D721Med (cell line): ENCODE results near the gene HPS3.
A peak's percentile ranks its signal among the peaks of the same experiment; 100 is the strongest.

Experiments used
- DNase-seq: peaks from one replicate; pipeline ENCODE4 v3.0.0; 2011; ENCODE audit warnings: low spot score; ENCODE audit not compliant: insufficient read length
- FAIRE-seq: peaks from 2 replicates; lab custom pipeline; 2011; peaks lifted over from hg19 to GRCh38; lab: Jason Lieb, UNC
- CTCF ChIP-seq: IDR thresholded peaks from 2 replicates; pipeline ENCODE4 v1.5.1; 2012; ENCODE audit warnings: mild to moderate bottlenecking, control low read depth; ENCODE audit not compliant: insufficient read depth; ENCODE audit errors: missing control alignments

Gene HPS3, protein sequence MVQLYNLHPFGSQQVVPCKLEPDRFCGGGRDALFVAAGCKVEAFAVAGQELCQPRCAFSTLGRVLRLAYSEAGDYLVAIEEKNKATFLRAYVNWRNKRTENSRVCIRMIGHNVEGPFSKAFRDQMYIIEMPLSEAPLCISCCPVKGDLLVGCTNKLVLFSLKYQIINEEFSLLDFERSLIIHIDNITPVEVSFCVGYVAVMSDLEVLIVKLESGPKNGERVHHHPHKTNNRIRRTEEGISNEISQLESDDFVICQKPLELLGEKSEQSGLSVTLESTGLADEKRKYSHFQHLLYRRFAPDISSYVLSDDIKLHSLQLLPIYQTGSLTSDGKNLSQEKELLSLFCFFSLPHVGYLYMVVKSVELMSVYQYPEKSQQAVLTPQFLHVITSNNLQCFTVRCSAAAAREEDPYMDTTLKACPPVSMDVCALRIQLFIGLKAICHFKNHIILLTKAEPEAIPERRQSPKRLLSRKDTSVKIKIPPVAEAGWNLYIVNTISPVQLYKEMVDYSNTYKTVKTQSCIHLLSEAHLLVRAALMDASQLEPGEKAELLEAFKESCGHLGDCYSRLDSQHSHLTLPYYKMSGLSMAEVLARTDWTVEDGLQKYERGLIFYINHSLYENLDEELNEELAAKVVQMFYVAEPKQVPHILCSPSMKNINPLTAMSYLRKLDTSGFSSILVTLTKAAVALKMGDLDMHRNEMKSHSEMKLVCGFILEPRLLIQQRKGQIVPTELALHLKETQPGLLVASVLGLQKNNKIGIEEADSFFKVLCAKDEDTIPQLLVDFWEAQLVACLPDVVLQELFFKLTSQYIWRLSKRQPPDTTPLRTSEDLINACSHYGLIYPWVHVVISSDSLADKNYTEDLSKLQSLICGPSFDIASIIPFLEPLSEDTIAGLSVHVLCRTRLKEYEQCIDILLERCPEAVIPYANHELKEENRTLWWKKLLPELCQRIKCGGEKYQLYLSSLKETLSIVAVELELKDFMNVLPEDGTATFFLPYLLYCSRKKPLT

GRCh38 chr3:149129326-149130205, at the start of gene HPS3:
TSS of gene HPS3 (plus strand) at chr3:149129638. CDS start at chr3:149129724, 86 bp downstream.
- DNase-seq (peak; percentile 64), FAIRE-seq (no peak)
- TF ChIP-seq CTCF: no peak

GRCh38 chr3:149080011-149080698, 49.3 kb upstream of the HPS3 start:
- no peak for TF ChIP-seq CTCF
- DNase-seq: peak; percentile 31
- FAIRE-seq: peak; percentile 60

GRCh38 chr3:149080699-149081091, 48.7 kb upstream of the HPS3 start:
- no peak for FAIRE-seq
- TF ChIP-seq CTCF: no peak
- no peak for DNase-seq

GRCh38 chr3:149081772-149082171, 47.7 kb upstream of the HPS3 start:
- DNase-seq (no peak), FAIRE-seq (no peak)
- TF ChIP-seq CTCF: no peak

DNA sequence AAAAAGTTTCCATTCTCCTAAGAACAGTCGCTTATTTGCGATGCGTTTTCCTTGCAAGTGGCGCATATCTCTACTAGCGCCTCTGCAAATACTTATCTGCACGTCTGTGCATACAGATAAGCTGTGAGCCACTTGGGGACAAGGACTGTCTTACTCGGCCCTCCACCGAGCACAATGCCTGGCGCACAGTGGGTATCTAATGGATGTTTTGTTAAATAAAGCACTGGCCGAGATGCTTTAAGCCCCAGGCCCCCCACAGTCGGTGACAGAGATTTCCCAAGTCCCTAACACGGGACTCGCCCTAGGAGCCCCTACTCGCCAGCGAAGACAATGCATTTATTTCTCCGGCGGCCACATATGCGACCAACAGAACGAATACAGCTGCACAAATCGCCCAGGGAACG, 43.6 kb upstream of the HPS3 start:
- DNase-seq (peak; percentile 24), FAIRE-seq (no peak)
- no peak for TF ChIP-seq CTCF
